Body of pancreas (tissue), 4 donors: ENCODE data around the gene ANKRD33. TPM values are rescaled to one million over a fixed set of nuclear protein-coding genes. Genes with fewer than 3 reads are reported as not detected.

Source experiments
- ATAC-seq: fragments of 150-250 bp; one replicate; pipeline ENCODE4 v1.9.1; 2016
- DNase-seq, 4 donors: peaks; one replicate each; pipeline ENCODE4 v3.0.0-alpha.2; 2019
- H3K27ac ChIP-seq, 4 donors: fragments of 200-600 bp; sonication (generic); 1 replicate in 3 of 4; 2 replicates in 1 of 4; pipeline versions ENCODE4 v1.5.1 to v1.6.1; 2016 to 2019; ENCODE audit warnings: mild to moderate bottlenecking in 1 of 4, mixed read lengths in 1 of 4, moderate library complexity in 1 of 4
- H3K27me3 ChIP-seq, 2 donors: fragments of 200-600 bp; sonication (generic); one replicate each; pipeline ENCODE4 v1.6.0; 2016; ENCODE audit warnings: mild to moderate bottlenecking in 1 of 2
- H3K36me3 ChIP-seq, 2 donors: fragments of 200-600 bp; sonication (generic); replicated peaks in 1 of 2; 2 replicates each; pipeline ENCODE4 v1.5.1; 2016; ENCODE audit warnings: low read depth in 2 of 2; ENCODE audit not compliant: insufficient read depth in 1 of 2
- H3K4me1 ChIP-seq: fragments of 200-600 bp; sonication (generic); one replicate; pipeline ENCODE4 v1.6.0; 2016
- H3K4me3 ChIP-seq, 2 donors: fragments of 200-600 bp; sonication (generic); 1 replicate in 1 of 2; 2 replicates in 1 of 2; pipeline ENCODE4 v1.5.1; 2016 to 2019
- H3K9me3 ChIP-seq, 3 donors: fragments of 200-600 bp; sonication (generic); 1 replicate in 2 of 3; 2 replicates in 1 of 3; pipeline ENCODE4 v1.5.1; 2016
- POLR2A ChIP-seq, 3 donors: fragments of 450-650 bp; IDR thresholded peaks; one replicate each; pipeline ENCODE4 v1.6.1; 2016; ENCODE audit warnings: antibody characterized with exemption in 3 of 3, mild to moderate bottlenecking in 2 of 3
- WGBS, 2 donors: methylation state at CpG; one replicate each; pipeline ENCODE4 v1.1.5; 2017; 5-methylcytosine and 5-hydroxymethylcytosine counted together
- intact Hi-C: fragments of 100-400 bp; cut with DNase I; formaldehyde crosslinking; loops from one replicate; pipeline ENCODE4 v1.15.1; 2023
- total RNA-seq, 2 donors: library from RNA; depleted of rRNA; stranded (reverse); fragments of >200 nt; gene quantifications; one replicate each; pipeline ENCODE4 v1.1.0, GENCODE V29; 2016
- TF ChIP-seq, protein P1 (sequence below), 7 experiments: fragments of 450-650 bp in 4 of 7; fragments of 200-600 bp in 3 of 7; sonication (generic) in 3 of 7; IDR thresholded peaks; one replicate each; pipeline ENCODE4 v1.5.1; 2016 to 2019; ENCODE audit warnings: antibody characterized with exemption in 7 of 7

ANKRD33 gene, protein sequence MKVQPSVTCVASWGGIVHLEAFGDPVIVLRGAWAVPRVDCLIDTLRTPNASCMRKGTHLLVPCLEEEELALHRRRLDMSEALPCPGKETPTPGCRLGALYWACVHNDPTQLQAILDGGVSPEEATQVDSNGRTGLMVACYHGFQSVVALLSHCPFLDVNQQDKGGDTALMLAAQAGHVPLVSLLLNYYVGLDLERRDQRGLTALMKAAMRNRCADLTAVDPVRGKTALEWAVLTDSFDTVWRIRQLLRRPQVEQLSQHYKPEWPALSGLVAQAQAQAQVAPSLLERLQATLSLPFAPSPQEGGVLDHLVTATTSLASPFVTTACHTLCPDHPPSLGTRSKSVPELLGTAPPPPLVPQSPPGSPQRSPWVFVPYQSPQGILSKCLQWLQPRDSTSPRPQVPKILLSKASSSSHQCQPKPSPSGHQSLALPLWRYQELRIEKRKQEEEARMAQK
- not detected for total RNA-seq

DNA sequence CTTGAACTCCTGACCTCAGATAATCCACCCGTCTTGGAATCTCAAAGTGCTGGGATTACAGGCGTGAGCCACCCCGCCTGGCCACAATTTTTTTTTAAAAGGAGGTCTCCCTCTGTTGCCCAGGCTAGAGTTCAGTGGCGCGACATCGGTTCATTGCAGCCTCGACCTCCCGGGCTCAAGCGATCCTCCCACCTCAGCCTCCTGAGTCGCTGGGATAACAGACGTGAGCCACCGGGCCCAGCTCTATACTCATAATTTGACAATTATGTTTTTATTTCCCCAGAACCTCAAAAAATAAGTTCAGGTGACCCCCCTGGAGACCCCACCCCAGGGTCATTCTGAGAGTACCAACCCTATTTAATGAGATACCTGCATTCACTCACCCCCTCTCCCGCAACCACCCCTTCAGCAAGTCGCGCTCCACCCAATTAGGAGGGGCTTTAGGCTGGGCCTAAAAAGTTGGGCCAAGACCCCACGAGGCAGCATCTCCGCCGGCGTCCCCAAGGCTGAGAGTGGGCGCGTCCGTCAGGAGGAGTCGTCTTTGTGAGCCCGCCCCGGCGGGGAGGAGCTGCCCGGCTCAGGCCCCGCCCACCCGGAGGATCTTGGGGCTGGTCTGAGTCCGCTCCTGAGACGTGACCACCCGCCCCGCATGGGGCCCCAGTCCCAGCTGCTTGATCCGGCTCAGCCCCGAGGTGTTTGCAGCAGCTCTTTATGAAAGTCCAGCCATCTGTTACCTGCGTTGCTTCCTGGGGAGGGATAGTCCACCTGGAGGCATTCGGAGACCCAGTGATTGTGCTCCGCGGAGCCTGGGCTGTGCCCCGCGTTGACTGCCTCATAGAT lies at the start of gene ANKRD33:
TSS of gene ANKRD33 (plus strand) at position 628 of the 840 bp plus-strand sequence. CDS start at position 712, 84 bp downstream.
- Histone ChIP-seq H3K4me1 (peaks cover 3% of the 10 kb centered on the region), H3K4me3 (no peak within 1 kb of the TSS), H3K27ac (no peak within 1 kb of the TSS), H3K9me3 (no peaks in the 10 kb centered on the region), H3K36me3 (no peaks in the 10 kb centered on the region), H3K27me3 (no peaks in the 10 kb centered on the region)
- TF ChIP-seq POLR2A (IDR thresholded peaks at IDR 0.05): no peak
- TF ChIP-seq, protein P1, sequence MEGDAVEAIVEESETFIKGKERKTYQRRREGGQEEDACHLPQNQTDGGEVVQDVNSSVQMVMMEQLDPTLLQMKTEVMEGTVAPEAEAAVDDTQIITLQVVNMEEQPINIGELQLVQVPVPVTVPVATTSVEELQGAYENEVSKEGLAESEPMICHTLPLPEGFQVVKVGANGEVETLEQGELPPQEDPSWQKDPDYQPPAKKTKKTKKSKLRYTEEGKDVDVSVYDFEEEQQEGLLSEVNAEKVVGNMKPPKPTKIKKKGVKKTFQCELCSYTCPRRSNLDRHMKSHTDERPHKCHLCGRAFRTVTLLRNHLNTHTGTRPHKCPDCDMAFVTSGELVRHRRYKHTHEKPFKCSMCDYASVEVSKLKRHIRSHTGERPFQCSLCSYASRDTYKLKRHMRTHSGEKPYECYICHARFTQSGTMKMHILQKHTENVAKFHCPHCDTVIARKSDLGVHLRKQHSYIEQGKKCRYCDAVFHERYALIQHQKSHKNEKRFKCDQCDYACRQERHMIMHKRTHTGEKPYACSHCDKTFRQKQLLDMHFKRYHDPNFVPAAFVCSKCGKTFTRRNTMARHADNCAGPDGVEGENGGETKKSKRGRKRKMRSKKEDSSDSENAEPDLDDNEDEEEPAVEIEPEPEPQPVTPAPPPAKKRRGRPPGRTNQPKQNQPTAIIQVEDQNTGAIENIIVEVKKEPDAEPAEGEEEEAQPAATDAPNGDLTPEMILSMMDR (IDR thresholded peaks at IDR 0.05): no peak
- ATAC-seq (peak; percentile 39), DNase-seq (peak; percentile 34 to 63 (median 42))
- WGBS, 2 donors: 50 to 80% methylated on average over 17 to 40 of the region's 41 CpGs
- intact Hi-C loops: no loop called here

DNA sequence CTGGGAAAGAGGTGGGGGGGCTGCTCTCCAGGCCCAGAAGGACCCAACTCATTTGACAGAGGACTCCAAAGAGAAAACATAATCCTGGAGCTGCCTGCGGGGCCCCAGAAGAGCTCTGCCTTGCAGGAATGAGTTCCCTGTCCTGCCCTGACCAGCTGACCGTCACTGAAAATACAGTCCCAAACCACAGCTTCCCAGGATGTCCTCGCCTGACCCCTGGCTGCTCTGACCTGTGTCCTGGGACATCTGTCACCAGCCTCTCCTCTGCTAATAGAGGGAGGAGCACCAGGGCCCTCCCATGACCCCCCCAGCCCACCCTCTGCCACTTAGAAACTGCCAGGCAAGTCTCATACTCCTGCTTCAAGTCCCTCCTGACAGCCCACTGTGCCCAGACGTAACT lies 49.1 kb upstream of the ANKRD33 start:
- ATAC-seq (no peak), DNase-seq (no peak)
- no peaks in the 10 kb centered on the region for H3K9me3 ChIP-seq
- 66% methylated on average over 4 of the region's 4 CpGs; no CpG with 5 or more reads in 1 of the 2 donors for WGBS, 2 donors
- H3K27ac ChIP-seq: no peak overlapping the region
- no peak overlapping the region for H3K4me3 ChIP-seq
- no peak for TF ChIP-seq POLR2A (IDR thresholded peaks at IDR 0.05)
- TF ChIP-seq, protein P1 (IDR thresholded peaks at IDR 0.05): no peak
- H3K27me3 ChIP-seq: no peaks in the 10 kb centered on the region
- no peaks in the 10 kb centered on the region for H3K4me1 ChIP-seq
- no peaks in the 10 kb centered on the region for H3K36me3 ChIP-seq
- intact Hi-C loops: no loop called here

GRCh38 chr12:51839310-51839947 lies 48.5 kb upstream of the ANKRD33 start:
- H3K27me3 ChIP-seq: no peaks in the 10 kb centered on the region
- WGBS, 2 donors: 68 to 77% methylated on average over 5 of the region's 5 CpGs
- no peaks in the 10 kb centered on the region for H3K36me3 ChIP-seq
- no peak overlapping the region for H3K4me3 ChIP-seq
- no peaks in the 10 kb centered on the region for H3K4me1 ChIP-seq
- ATAC-seq (no peak), DNase-seq (no peak)
- H3K9me3 ChIP-seq: no peaks in the 10 kb centered on the region
- H3K27ac ChIP-seq: no peak overlapping the region
- intact Hi-C loops: no loop called here
- TF ChIP-seq POLR2A (IDR thresholded peaks at IDR 0.05): no peak
- TF ChIP-seq, protein P1 (IDR thresholded peaks at IDR 0.05): no peak

DNA sequence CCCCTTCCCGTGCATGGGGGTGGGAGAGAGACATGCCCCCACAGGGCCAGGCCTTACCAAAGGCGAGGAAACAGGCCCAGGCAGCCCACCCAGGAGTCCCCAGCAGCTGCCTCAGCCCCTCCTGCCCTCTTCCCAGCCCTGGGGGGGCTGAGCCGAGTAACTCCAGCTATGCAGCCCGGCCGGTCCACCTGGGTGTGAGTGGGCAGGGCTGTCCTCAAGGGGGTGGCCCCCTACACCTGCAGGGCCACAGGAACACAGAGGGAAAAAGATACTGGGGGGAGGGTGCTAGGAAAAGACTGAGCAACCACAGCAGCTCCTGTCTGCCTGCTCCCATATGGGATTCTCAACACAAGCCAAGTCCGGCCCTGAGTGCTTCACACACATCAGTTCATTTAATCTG lies 46.9 kb upstream of the ANKRD33 start:
- Histone ChIP-seq H3K4me3 (no peak overlapping the region), H3K36me3 (no peaks in the 10 kb centered on the region), H3K27me3 (peaks cover 0 to 9% of the 10 kb centered on the region in 2 donors), H3K4me1 (no peaks in the 10 kb centered on the region), H3K27ac (no peak overlapping the region), H3K9me3 (no peaks in the 10 kb centered on the region)
- WGBS, 2 donors: 60 to 67% methylated on average over 1 to 6 of the region's 6 CpGs
- ATAC-seq: no peak
- TF ChIP-seq POLR2A (IDR thresholded peaks at IDR 0.05): no peak
- TF ChIP-seq, protein P1 (IDR thresholded peaks at IDR 0.05): no peak
- DNase-seq: no peak
- intact Hi-C loops: no loop called here
